ENCODE data around the gene HRAS. TPM values are rescaled to one million over a fixed set of nuclear protein-coding genes. Genes with fewer than 3 reads are reported as not detected.
A peak's percentile ranks its signal among the peaks of the same experiment; 100 is the strongest.

Gene HRAS
- total RNA-seq, 1 experiment from 2014 or later: 99.9 TPM

- no peak for DNase-seq (ENCODE audit: low spot score)
These were observed 32.4 kb upstream of the HRAS start for GRCh38 chr11:567629-568292.

DNA sequence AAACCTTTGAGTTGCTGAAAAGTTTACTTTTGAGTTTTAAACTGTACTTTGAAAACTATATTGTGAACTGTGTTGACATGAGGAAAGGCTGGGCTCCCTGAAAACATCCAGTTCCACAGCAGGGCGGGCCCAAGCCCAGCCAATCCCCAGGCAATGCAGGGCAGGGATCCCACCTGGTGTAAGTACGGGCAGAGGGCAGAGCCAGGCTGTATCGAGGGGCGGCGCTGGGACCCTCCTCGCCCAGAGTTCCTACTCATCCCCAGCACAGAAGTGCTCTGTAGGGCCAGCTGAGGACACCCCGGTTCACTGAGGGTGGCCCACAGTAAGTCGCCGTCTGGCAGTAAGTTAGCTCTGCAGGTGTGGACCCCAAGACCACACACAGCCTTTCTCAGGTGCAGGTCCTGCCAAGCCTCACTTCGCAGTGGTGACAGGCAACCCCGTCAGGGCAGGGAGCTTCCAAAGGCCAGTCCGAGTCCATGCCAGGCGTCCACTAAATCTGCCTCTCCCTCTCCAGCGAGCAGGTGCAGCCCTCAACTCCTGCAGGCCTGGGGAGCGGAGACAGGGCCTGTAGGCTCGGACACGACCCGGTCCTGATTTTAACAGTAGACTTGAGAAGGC, 31.7 kb upstream of the HRAS start:
- DNase-seq (ENCODE audit: low spot score): no peak

DNA sequence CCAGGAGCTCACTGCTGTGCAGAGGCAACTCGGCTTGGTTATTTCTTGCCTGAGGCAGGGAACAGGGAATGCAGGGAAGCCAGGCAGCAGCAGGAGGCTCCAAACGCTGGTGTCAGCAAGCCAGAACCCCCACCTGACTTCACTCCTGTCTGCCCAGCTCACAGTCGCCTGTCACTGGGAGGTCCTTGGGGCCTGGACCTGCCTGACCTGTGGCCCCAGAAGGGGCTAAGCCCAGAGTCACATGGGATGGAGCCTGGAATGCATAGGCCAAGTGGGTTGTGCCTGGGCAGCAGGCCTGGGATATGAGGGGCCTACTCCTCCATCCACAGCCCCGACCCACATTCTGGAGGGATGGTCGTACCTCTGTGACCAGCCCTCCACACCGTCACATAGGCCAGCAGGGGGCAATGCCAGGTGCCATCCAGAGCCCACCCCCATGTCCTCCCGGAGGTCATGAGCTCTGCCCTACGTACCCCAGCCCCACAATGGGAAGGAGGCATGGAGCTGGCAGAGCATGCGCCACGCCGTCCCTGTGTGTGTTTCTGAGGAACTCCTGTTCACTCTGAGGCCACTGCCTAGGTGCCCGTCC, 30.6 kb upstream of the HRAS start:
- DNase-seq (ENCODE audit: low spot score): no peak

GRCh38 chr11:563812-564578, 28.6 kb upstream of the HRAS start:
- DNase-seq (ENCODE audit: low spot score): no peak

GRCh38 chr11:563066-563811, 27.9 kb upstream of the HRAS start:
- DNase-seq (ENCODE audit: low spot score): no peak

DNA sequence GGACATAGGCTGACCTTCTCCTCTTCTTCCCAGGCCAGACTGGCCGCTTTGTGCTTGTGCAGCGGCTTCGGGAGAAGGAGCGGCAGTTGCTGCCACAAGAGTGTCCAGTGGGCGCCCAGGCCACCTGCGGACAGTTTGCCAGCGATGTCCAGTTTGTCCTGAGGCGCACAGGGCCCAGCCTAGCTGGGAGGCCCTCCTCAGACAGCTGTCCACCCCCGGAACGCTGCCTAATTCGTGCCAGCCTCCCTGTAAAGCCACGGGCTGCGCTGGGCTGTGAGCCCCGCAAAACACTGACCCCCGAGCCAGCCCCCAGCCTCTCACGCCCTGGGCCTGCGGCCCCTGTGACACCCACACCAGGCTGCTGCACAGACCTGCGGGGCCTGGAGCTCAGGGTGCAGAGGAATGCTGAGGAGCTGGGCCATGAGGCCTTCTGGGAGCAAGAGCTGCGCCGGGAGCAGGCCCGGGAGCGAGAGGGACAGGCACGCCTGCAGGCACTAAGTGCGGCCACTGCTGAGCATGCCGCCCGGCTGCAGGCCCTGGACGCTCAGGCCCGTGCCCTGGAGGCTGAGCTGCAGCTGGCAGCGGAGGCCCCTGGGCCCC, 26.8 kb upstream of the HRAS start:
- DNase-seq (ENCODE audit: low spot score): no peak

DNA sequence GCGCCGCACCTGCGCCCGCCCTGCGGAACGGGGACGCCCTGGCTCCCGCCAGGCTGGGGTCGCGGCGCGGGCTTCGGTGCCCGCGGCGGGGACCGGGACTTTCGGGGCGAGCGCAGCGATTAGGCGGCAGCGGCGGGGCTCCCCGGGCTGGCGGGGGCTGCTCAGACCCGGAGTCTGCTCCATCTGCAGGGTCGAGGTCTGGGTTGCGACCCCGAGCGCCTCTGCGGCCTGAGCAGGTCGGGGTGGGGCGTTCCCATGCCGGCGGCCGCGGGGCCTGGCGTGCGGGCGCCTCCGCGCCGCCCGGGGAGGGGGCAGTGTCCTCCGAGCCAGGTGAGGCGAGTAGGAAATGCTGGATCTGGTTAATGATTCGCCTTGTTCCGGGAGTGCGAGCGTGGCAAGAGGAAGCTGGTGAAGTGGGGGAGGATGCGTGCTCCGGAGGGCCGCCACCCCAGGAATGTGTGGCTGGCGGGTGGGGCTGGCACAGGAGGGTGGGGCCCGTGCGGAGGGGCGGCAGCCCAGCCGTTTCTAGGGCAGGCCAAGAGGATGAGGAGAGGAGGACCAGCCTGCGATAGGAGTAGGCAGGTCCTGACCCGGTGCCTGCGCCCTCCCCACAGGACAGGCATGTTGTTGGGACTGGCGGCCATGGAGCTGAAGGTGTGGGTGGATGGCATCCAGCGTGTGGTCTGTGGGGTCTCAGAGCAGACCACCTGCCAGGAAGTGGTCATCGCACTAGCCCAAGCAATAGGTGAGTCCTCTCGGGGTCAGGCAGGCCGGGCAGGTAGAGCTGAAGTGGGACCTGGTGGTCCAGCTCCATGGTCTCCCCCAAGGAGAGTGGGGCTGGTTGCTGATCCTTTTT, 26.0 kb upstream of the HRAS start:
- peak; percentile 49 for DNase-seq (ENCODE audit: low spot score)

DNA sequence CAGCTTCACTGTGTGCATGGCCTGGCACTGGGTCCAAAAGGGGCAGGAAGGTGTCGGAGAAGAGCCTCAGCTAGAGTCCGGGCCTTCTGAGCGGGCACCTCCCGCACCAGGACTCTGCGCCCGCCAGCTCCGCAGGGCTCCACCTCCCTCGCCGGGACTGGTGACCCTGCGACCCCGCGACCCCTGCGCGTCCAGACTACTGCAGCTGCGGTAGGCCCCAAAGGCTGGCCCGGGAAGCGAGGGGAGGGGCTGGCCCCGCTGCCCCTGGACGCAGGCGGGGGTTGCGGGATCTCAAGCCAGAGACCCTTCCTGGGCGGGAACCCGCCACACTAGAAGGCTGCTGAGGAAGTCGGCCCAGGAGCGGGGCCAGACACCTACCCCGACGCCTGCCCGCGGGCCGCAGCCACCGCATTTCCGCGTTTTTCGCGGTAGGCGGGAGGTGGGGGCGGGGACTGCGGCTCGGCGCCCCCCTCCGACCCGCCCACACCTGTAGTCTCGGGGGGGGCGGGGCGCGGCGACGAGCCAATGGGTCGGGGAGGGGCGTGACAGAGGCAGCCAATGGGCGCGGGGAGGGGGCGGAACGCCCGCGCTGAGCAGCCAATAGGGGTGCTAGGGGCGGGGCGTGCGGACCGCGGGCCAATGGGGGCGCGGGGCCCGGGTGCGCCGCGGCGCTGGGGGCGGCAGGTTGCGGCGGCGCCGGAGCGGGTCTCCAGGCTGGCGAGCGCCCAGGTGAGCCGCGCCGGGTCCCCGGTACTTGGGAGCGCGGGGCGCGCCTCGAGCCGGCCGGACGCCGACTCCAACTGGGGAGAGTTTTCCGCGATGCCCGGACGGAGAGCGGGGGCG, 25.1 kb upstream of the HRAS start, which contains the start of the genes LMNTD2 and RASSF7:
Gene LMNTD2, minus strand, starts transcription at position 434 of the 843 bp plus-strand sequence. Its CDS starts 22 bp downstream, at position 412.
Gene RASSF7, plus strand, starts transcription at position 666 of the 843 bp plus-strand sequence. CDS start 799 bp downstream, outside the sequence.
- DNase-seq (ENCODE audit: low spot score): peak; percentile 37

DNA sequence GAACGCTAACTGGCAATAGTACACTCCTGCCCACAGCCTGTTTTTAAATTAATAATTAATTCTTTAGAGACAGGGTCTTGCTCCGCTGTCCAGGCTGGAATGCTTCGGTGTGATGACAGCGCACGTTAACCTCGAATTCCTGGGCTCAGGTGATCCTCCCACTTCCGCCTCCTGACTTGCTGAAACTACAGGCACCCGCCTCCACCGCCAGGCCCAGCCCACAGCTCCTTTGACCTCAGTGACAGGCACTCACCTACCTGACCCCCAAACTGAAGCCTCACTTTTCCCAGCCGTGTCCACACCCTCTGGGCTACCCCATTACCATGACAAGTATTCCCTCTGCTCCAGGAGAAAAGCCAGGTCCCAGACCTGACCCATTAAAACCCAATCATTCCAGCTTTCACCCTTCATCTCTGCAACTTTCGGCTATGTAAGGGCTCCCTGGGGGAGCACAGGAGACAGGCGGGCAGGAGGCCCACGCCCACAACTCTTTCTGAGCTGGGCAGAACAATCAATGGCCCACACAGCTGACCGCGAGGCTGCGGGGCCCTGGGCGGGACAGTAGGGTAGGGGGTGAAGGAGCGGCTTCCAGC, 24.4 kb upstream of the HRAS start:
- DNase-seq (ENCODE audit: low spot score): no peak

DNA sequence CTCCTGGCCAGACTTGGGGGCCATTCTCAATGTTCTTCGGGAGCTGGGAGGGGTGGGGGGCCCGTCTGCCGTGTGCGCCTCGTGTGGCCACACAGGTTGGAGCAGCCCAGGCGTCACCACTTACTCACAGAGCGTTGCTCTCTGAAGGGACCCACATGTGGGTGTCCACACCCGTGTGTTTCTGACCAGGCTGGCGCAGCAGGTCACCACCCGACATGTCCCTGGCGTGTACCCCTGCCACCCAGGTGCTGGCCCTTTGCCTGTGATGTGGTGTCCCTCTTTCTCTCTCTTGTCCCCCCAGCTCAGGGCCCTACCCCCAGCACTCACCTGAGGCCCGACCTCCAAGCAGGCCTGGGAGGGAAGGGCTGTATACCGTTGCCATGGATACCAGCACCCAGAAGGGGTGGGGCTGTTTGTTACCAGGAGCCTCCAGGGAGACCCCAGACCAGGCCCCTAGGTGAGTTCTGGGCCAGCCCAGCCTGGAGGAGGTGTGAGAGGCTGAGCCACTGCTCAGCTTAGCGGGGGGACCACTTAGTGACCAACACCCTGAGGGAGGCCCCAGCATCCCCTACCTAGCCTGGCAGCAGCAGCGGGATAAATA, 23.7 kb upstream of the HRAS start:
- DNase-seq (ENCODE audit: low spot score): no peak

DNA sequence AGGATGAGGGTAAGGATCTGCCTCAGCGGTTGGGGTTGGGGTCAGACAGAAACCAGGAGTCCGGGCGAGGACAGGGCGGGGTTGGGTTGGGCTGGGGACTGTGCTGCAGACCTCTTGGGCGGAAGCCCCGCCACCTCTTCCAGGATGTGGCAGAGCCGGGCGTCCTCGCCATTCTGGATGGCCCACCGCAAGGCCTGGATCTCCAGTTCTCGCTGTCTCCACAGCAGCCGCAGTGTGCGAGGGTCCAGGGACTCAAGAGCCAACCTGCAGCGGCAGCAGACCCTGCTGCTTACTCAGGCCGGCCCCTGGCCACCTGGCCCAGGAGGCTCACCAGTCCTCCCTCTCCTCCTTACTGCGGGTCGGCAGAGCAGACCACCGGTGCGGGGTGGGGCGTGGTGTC, 23.1 kb upstream of the HRAS start:
- no peak for DNase-seq (ENCODE audit: low spot score)

DNA sequence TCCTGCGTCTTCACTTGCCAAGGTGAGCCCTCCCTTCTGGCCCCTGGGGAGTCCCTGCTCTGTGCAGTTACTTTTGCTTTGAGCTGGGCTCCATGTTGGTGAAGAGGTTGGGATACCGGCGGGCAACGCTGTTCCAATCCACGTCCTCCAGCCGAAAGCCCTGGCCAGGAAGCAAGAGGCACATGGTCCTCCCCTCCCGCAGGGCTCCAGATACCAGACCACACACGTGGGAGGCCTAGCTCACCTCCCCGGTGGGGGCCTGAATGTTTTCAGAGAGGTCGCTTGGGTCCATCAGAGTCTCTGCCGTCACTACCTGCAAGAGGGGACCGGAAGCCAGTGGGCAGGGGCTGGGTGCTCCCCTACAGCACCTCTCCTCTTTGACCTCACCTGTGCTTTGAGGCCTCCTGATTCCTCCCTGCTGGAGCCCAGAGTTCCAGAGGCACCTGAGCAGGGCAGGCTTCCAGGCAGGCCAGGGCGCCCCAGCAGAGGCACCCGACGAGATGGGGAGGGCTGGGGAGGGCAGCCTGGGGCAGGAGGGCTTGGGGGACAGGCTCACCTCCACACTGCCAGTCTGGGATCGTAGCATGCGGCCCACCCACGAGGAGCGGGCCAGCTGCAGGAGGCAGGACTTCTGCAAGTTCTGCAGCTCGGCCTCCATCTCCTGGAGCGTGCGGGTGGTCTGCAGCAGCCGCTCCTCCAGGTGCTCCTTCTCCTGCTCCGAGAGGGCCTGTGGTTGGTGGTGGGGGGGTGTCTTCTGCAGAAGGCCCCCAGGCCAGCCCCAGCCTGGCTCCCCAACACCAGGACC, 22.2 kb upstream of the HRAS start:
- DNase-seq (ENCODE audit: low spot score): no peak

DNA sequence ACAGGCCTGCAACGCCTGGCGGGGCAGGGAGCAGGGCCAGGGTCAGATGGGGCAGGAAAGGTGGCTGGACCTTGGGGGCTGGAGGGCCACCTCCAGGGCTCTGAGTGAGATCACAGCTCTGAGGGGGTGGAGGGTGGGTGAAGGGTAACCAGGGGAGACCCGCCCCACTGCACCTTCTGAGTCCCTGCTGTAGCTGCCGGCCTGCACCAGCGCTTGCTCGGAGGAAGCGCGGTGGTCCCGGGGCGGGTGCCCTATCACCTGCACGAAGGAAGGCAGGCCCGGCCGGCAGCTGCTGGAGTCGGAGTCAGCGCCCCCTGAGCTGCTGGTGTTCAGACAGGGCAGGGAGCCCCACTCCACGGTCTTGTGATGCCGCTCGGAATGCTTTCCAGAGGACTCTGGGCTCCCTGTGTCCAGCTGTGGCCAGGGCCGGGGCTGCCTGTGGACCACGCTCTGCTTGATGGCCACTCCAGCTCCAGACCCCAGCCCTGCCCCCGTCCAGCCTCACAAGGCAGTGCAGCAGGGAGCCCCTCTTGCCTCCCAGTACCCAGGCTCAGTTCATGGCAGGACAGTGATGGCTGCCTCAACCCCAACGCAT, 21.4 kb upstream of the HRAS start:
- DNase-seq (ENCODE audit: low spot score): no peak

GRCh38 chr11:555780-556661, 20.6 kb upstream of the HRAS start:
- no peak for DNase-seq (ENCODE audit: low spot score)

DNA sequence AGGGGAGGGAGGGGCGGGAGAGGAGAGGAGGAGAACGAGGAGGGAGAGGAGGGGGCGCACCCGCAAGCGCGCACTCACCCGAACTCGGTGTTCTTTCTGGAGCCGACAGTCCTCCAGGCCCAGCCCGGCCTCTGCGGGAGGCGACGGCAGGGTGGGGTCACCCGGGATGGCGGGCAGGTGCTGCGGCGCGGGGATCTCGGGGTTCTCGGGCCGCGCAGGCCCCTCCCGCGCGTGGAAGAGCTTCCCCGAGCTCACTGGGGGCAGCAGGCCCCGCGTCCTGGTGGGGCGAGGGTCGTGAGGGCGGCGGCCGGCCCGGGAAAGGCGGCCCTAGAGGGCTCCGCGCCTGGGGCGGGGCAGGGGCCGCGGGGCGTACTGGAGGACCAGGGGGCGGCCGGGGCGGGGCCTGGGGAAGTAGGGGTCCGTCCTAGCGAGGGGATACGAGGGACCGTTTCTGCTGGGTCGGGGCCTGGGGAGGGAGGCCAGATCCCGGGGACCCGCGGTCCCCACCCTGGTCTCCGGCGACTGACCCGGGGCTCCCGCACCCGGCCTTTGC, 19.9 kb upstream of the HRAS start:
- DNase-seq (ENCODE audit: low spot score): no peak

Data from A172 (cell line).